CD4-positive, CD25-positive, alpha-beta regulatory T cell (primary cell): ENCODE data around the gene PRKCQ. TPM values are rescaled to one million over a fixed set of nuclear protein-coding genes. Genes with fewer than 3 reads are reported as not detected.

ENCODE experiments used
- ATAC-seq, 2 donors: fragments of 150-1000 bp; cut with Tn5 transposase; one replicate each; pipeline ENCODE4 v1.10.0; 2021; ENCODE audit warnings: low read depth in 2 of 2, moderate number of reproducible peaks in 2 of 2, moderate library complexity in 1 of 2
- DNase-seq, 3 donors: peaks; one replicate each; pipeline versions ENCODE4 v3.0.0 to v3.0.0-alpha.2; 2012 to 2022; ENCODE audit warnings: mixed read lengths in 1 of 3
- H3K27ac ChIP-seq: one replicate; pipeline ENCODE4 v1.7.0; 2013; ENCODE audit warnings: mild to moderate bottlenecking, low read length; ENCODE audit not compliant: insufficient read depth, poor library complexity, severe bottlenecking
- H3K27me3 ChIP-seq: one replicate; pipeline ENCODE4 v1.7.0; 2013; ENCODE audit warnings: low read length; ENCODE audit not compliant: control insufficient read depth, insufficient read depth
- H3K36me3 ChIP-seq: one replicate; pipeline ENCODE4 v1.7.0; 2013; ENCODE audit warnings: mild to moderate bottlenecking, low read length, moderate library complexity; ENCODE audit not compliant: control insufficient read depth, insufficient read depth
- H3K4me1 ChIP-seq: 2 replicates; pipeline ENCODE4 v1.7.0; 2013; ENCODE audit warnings: mild to moderate bottlenecking, low read length; ENCODE audit not compliant: insufficient read depth, control insufficient read depth, poor library complexity, severe bottlenecking
- H3K4me3 ChIP-seq: one replicate; pipeline ENCODE4 v1.7.0; 2013; ENCODE audit warnings: low read depth, mild to moderate bottlenecking, low read length, moderate library complexity
- H3K9me3 ChIP-seq, 2 experiments: 1 replicate in 1 of 2; 2 replicates in 1 of 2; pipeline ENCODE4 v1.7.0; 2013; ENCODE audit warnings: low read length in 2 of 2, mild to moderate bottlenecking in 1 of 2, moderate library complexity in 1 of 2; ENCODE audit not compliant: control insufficient read depth in 2 of 2
- H3K27ac Mint-ChIP-seq, 3 donors: one replicate each; pipeline ENCODE4 v1.8.0; 2020 to 2022; ENCODE audit warnings: mild to moderate bottlenecking in 3 of 3, mixed read lengths in 3 of 3, moderate library complexity in 2 of 3
- H3K27me3 Mint-ChIP-seq: one replicate; pipeline ENCODE4 v1.8.0; 2022; ENCODE audit warnings: mild to moderate bottlenecking, mixed read lengths
- H3K36me3 Mint-ChIP-seq: one replicate; pipeline ENCODE4 v1.8.0; 2020; ENCODE audit warnings: mixed read lengths
- H3K4me1 Mint-ChIP-seq, 4 donors: one replicate each; pipeline ENCODE4 v1.8.0; 2020 to 2022; ENCODE audit warnings: mixed read lengths in 4 of 4, mild to moderate bottlenecking in 1 of 4
- H3K4me3 Mint-ChIP-seq, 4 donors: one replicate each; pipeline ENCODE4 v1.8.0; 2020 to 2022; ENCODE audit warnings: mild to moderate bottlenecking in 4 of 4, mixed read lengths in 4 of 4, moderate library complexity in 3 of 4
- H3K9me3 Mint-ChIP-seq, 7 donors: one replicate each; pipeline ENCODE4 v1.8.0; 2020 to 2022; ENCODE audit warnings: mixed read lengths in 7 of 7, mild to moderate bottlenecking in 3 of 7, moderate library complexity in 2 of 7
- polyA plus RNA-seq, 4 donors: library from polyadenylated mRNA; unstranded; fragments of 300-500 nt; fragmentation: Illumina TruSeq; gene quantifications; one replicate each; pipeline ENCODE4 v1.2.3, GENCODE V29; 2021
- total RNA-seq: library from RNA; stranded (reverse); gene quantifications from one replicate; pipeline ENCODE4 v1.2.3, GENCODE V29; 2022

The PRKCQ gene
- total and polyA plus RNA-seq, 5 donors from 2014 or later: 62.4 to 87.3 (median 69.2) TPM

DNA sequence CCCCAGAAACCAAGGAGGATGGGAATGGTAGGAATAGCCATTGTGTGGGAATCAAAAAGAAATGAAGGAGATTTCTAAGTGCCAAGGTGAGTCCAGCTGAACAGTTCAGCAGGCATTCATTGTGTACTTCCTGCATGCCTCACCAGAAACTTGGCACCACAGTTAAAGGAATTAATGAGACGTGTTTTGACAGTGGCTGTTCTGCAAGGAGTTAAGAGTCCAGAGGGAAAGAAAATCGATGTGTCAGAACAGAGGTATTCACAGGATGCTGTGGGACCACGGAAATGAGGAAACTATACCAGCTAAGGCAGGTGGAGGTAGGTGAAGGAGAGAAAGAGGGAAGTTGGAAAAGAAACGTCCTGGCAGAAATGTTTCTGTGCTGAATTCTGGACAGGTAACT lies 78.1 kb downstream of the PRKCQ start:
- no peaks in the 10 kb centered on the region for H3K9me3 ChIP-seq
- H3K36me3 ChIP-seq: peaks cover 69% of the 10 kb centered on the region
- peaks cover 18% of the 10 kb centered on the region for H3K4me1 ChIP-seq
- ATAC-seq: no peak
- H3K4me3 Mint-ChIP-seq: peak overlapping the region in 1 of 4 donors; percentile 14
- peaks cover 47% of the 10 kb centered on the region for H3K36me3 Mint-ChIP-seq
- DNase-seq: no peak
- no peak overlapping the region for H3K27ac ChIP-seq
- peaks cover 0 to 2% (median 0%) of the 10 kb centered on the region in 7 donors for H3K9me3 Mint-ChIP-seq
- H3K27ac Mint-ChIP-seq: peak overlapping the region; percentile 43 to 72 (median 50)
- peaks cover 34 to 65% (median 37%) of the 10 kb centered on the region in 4 donors for H3K4me1 Mint-ChIP-seq
- no peak overlapping the region for H3K4me3 ChIP-seq
- no peaks in the 10 kb centered on the region for H3K27me3 ChIP-seq
- no peaks in the 10 kb centered on the region for H3K27me3 Mint-ChIP-seq

- H3K27ac ChIP-seq: peak overlapping the region; percentile 71
- no peak overlapping the region for H3K27ac Mint-ChIP-seq
Measured at GRCh38 chr10:6499974-6500373, 80.1 kb downstream of the PRKCQ start.

DNA sequence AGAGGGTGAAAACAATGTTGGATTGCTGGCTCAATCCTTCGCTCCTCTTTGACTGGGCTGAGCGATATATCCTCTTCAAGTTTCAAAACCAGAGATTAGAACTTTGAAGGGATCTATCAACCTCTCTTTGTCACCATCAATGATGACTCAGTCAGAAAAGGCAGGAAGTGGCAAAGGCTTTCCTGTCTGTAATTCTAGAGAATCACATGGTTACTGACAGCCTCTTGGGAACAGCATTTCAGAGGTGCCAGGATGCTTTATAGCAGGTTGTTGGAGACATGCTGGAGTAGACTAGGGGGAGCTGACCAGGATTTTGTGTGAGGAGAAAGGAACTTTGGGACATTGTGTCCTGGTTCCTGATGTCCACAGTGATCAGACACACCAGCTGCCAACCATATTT lies 81.3 kb downstream of the PRKCQ start:
- Histone ChIP-seq H3K27me3 (no peaks in the 10 kb centered on the region), H3K4me1 (peaks cover 36% of the 10 kb centered on the region), H3K36me3 (peaks cover 90% of the 10 kb centered on the region), H3K4me3 (peak overlapping the region; percentile 53), H3K9me3 (no peaks in the 10 kb centered on the region), H3K27ac (peak overlapping the region; percentile 71)
- ATAC-seq (peak; percentile 90 to 93), DNase-seq (peak; percentile 33 to 81 (median 63))
- H3K9me3 Mint-ChIP-seq: peaks cover 0 to 2% (median 0%) of the 10 kb centered on the region in 7 donors
- peak overlapping the region; percentile 22 to 75 (median 45) for H3K4me3 Mint-ChIP-seq
- H3K27ac Mint-ChIP-seq: peak overlapping the region in 2 of 3 donors; percentile 93 to 97
- H3K36me3 Mint-ChIP-seq: peaks cover 40% of the 10 kb centered on the region
- H3K4me1 Mint-ChIP-seq: peaks cover 24 to 49% (median 28%) of the 10 kb centered on the region in 4 donors
- H3K27me3 Mint-ChIP-seq: no peaks in the 10 kb centered on the region

More at GRCh38 chr10:6499974-6500373, 80.1 kb downstream of the PRKCQ start:
- no peak overlapping the region for H3K4me3 ChIP-seq
- no peaks in the 10 kb centered on the region for H3K27me3 ChIP-seq
- H3K36me3 Mint-ChIP-seq: peaks cover 47% of the 10 kb centered on the region
- DNase-seq: no peak
- H3K27me3 Mint-ChIP-seq: no peaks in the 10 kb centered on the region
- peaks cover 81% of the 10 kb centered on the region for H3K36me3 ChIP-seq
- H3K4me3 Mint-ChIP-seq: no peak overlapping the region
- peaks cover 24% of the 10 kb centered on the region for H3K4me1 ChIP-seq
- no peak for ATAC-seq
- H3K9me3 ChIP-seq: no peaks in the 10 kb centered on the region
- peaks cover 0 to 2% (median 0%) of the 10 kb centered on the region in 7 donors for H3K9me3 Mint-ChIP-seq
- H3K4me1 Mint-ChIP-seq: peaks cover 30 to 55% (median 34%) of the 10 kb centered on the region in 4 donors

DNA sequence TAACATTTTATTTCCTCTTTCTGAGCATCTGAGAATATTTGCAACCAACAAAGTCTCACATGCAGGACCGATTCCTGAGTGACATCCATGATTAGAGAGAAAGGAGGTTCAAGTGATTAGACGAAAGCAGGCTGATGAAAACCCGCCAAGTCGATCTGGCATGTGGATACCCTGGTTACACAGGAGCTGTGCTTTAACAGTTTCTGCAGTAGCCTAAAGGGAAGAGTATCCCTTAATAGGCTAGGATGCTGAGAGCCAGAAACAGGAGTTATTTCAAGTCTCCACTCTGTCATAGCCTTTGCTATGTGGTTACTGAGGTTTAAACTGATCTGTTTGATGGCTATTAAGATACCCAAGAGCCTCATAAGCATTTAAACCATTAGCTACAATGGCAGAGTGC lies 82.5 kb downstream of the PRKCQ start:
- Mint-ChIP-seq H3K27ac (no peak overlapping the region), H3K27me3 (no peaks in the 10 kb centered on the region), H3K36me3 (peaks cover 35% of the 10 kb centered on the region), H3K9me3 (peaks cover 0 to 2% (median 0%) of the 10 kb centered on the region in 7 donors), H3K4me1 (peaks cover 19 to 45% (median 23%) of the 10 kb centered on the region in 4 donors), H3K4me3 (peak overlapping the region in 1 of 4 donors; percentile 21)
- Histone ChIP-seq H3K4me1 (peaks cover 38% of the 10 kb centered on the region), H3K27me3 (no peaks in the 10 kb centered on the region), H3K4me3 (no peak overlapping the region), H3K36me3 (peaks cover 91% of the 10 kb centered on the region), H3K9me3 (no peaks in the 10 kb centered on the region), H3K27ac (peak overlapping the region; percentile 71)
- DNase-seq: no peak
- no peak for ATAC-seq

GRCh38 chr10:6494936-6495592 lies 85.0 kb downstream of the PRKCQ start:
- Mint-ChIP-seq H3K4me1 (peaks cover 20 to 48% (median 25%) of the 10 kb centered on the region in 4 donors), H3K27ac (no peak overlapping the region), H3K4me3 (no peak overlapping the region), H3K27me3 (no peaks in the 10 kb centered on the region), H3K36me3 (peaks cover 39% of the 10 kb centered on the region), H3K9me3 (peaks cover 0 to 2% (median 0%) of the 10 kb centered on the region in 7 donors)
- H3K27ac ChIP-seq: peak overlapping the region; percentile 87
- H3K4me1 ChIP-seq: peaks cover 38% of the 10 kb centered on the region
- H3K4me3 ChIP-seq: peak overlapping the region; percentile 54
- peak; percentile 56 to 87 (median 72) for DNase-seq
- H3K36me3 ChIP-seq: peaks cover 94% of the 10 kb centered on the region
- ATAC-seq: peak; percentile 39 to 60
- no peaks in the 10 kb centered on the region for H3K9me3 ChIP-seq
- H3K27me3 ChIP-seq: no peaks in the 10 kb centered on the region

- no peak for ATAC-seq
- Histone ChIP-seq H3K9me3 (no peaks in the 10 kb centered on the region), H3K27ac (peak overlapping the region; percentile 87), H3K4me1 (peaks cover 38% of the 10 kb centered on the region), H3K36me3 (peaks cover 94% of the 10 kb centered on the region), H3K27me3 (no peaks in the 10 kb centered on the region), H3K4me3 (peak overlapping the region; percentile 54)
- Mint-ChIP-seq H3K4me1 (peaks cover 20 to 42% (median 23%) of the 10 kb centered on the region in 4 donors), H3K36me3 (peaks cover 45% of the 10 kb centered on the region), H3K9me3 (peaks cover 0 to 2% (median 0%) of the 10 kb centered on the region in 7 donors), H3K4me3 (no peak overlapping the region), H3K27me3 (no peaks in the 10 kb centered on the region), H3K27ac (no peak overlapping the region)
- DNase-seq: no peak
Measured at GRCh38 chr10:6494442-6494819, 85.6 kb downstream of the PRKCQ start.

GRCh38 chr10:6493521-6494441 lies 86.3 kb downstream of the PRKCQ start:
- peak overlapping the region; percentile 54 for H3K4me3 ChIP-seq
- H3K27ac ChIP-seq: peak overlapping the region; percentile 87
- H3K27me3 Mint-ChIP-seq: no peaks in the 10 kb centered on the region
- no peak overlapping the region for H3K27ac Mint-ChIP-seq
- H3K4me1 ChIP-seq: peaks cover 32% of the 10 kb centered on the region
- no peaks in the 10 kb centered on the region for H3K27me3 ChIP-seq
- H3K4me1 Mint-ChIP-seq: peaks cover 15 to 40% (median 20%) of the 10 kb centered on the region in 4 donors
- H3K9me3 Mint-ChIP-seq: peaks cover 0 to under 1% (median 0%) of the 10 kb centered on the region in 7 donors
- peaks cover 47% of the 10 kb centered on the region for H3K36me3 Mint-ChIP-seq
- H3K9me3 ChIP-seq: no peaks in the 10 kb centered on the region
- peak in 1 of 3 donors; percentile 50 for DNase-seq
- H3K36me3 ChIP-seq: peaks cover 94% of the 10 kb centered on the region
- peak; percentile 54 to 55 for ATAC-seq
- H3K4me3 Mint-ChIP-seq: no peak overlapping the region
